ENCODE results near the gene MAGED2.
"Not testable (repeated sequence)": the region's sequence is repeated elsewhere in the genome, so short reads cannot be mapped to it uniquely, and the experiment has no call there.

Gene MAGED2

GRCh38 chrX:54818221-54818620, 10.7 kb downstream of the MAGED2 start:
- no peak for DNase-seq (ENCODE audit: extremely low read depth in 1 of 2, low read depth in 1 of 2)

- no peak for DNase-seq (ENCODE audit: extremely low read depth in 1 of 2, low read depth in 1 of 2)
These were observed 11.7 kb downstream of the MAGED2 start for GRCh38 chrX:54819201-54819600.

- no peak for DNase-seq (ENCODE audit: extremely low read depth in 1 of 2, low read depth in 1 of 2)
These were observed 13.2 kb downstream of the MAGED2 start for GRCh38 chrX:54820737-54821136.

GRCh38 chrX:54821310-54821709, 13.8 kb downstream of the MAGED2 start:
- no peak for DNase-seq (ENCODE audit: extremely low read depth in 1 of 2, low read depth in 1 of 2)

- no peak for DNase-seq (ENCODE audit: extremely low read depth in 1 of 2, low read depth in 1 of 2)
These were observed 16.6 kb downstream of the MAGED2 start for GRCh38 chrX:54824195-54824594.

GRCh38 chrX:54824722-54825121, 17.2 kb downstream of the MAGED2 start:
- DNase-seq (ENCODE audit: extremely low read depth in 1 of 2, low read depth in 1 of 2): no peak

- no peak for DNase-seq (ENCODE audit: extremely low read depth in 1 of 2, low read depth in 1 of 2)
These were observed 18.3 kb downstream of the MAGED2 start for GRCh38 chrX:54825716-54826438.

GRCh38 chrX:54826598-54826997, 19.1 kb downstream of the MAGED2 start:
- no peak for DNase-seq (ENCODE audit: extremely low read depth in 1 of 2, low read depth in 1 of 2)

- no peak for DNase-seq (ENCODE audit: extremely low read depth in 1 of 2, low read depth in 1 of 2)
These were observed 31.0 kb downstream of the MAGED2 start for GRCh38 chrX:54838583-54838982.

GRCh38 chrX:54841184-54841874, 33.8 kb downstream of the MAGED2 start:
- not testable (repeated sequence) for DNase-seq (ENCODE audit: extremely low read depth in 1 of 2, low read depth in 1 of 2)

GRCh38 chrX:54842607-54843006, 35.1 kb downstream of the MAGED2 start:
- no peak for DNase-seq (ENCODE audit: extremely low read depth in 1 of 2, low read depth in 1 of 2)

- DNase-seq (ENCODE audit: extremely low read depth in 1 of 2, low read depth in 1 of 2): no peak
These were observed 35.5 kb downstream of the MAGED2 start for GRCh38 chrX:54843050-54843449.

GRCh38 chrX:54847700-54848099, 40.2 kb downstream of the MAGED2 start:
- DNase-seq (ENCODE audit: extremely low read depth in 1 of 2, low read depth in 1 of 2): not testable (repeated sequence)

- DNase-seq (ENCODE audit: extremely low read depth in 1 of 2, low read depth in 1 of 2): no peak
These were observed 57.7 kb downstream of the MAGED2 start for GRCh38 chrX:54865208-54865607.

Data from stimulated activated CD8-positive, alpha-beta memory T cell treated with anti-CD3 and anti-CD28 coated beads, Interleukin-7, amount 100 ng/mL, for 48 hours (primary cell).